ENCODE data around the gene CWC27.

CWC27 gene

GRCh38 chr5:65062469-65063083 is 293.8 kb downstream of the CWC27 start:
- DNase-seq (ENCODE audit: low read depth in 1 of 2, low spot score in 1 of 2) = no peak
- Histone ChIP-seq H3K4me3 (replicated peaks; ENCODE audit: insufficient read depth, low read length) (no peak overlapping the region), H3K27me3 (ENCODE audit: insufficient read depth, poor library complexity, severe bottlenecking) (no peaks in the 10 kb centered on the region), H3K27ac (replicated peaks) (no peak overlapping the region)
- no peak for TF ChIP-seq REST (IDR thresholded peaks at IDR 0.05; ENCODE audit: insufficient replicate concordance, low read depth)

- Histone ChIP-seq H3K27me3 (ENCODE audit: insufficient read depth, poor library complexity, severe bottlenecking) (no peaks in the 10 kb centered on the region), H3K4me3 (replicated peaks; ENCODE audit: insufficient read depth, low read length) (no peak overlapping the region), H3K27ac (replicated peaks) (no peak overlapping the region)
- no peak for DNase-seq (ENCODE audit: low read depth in 1 of 2, low spot score in 1 of 2)
- TF ChIP-seq POLR2AphosphoS5 (IDR thresholded peaks at IDR 0.05; ENCODE audit: low read depth) (no peak), REST (IDR thresholded peaks at IDR 0.05; ENCODE audit: insufficient replicate concordance, low read depth) (no peak), CTCF (IDR thresholded peaks at IDR 0.05; ENCODE audit: insufficient read depth, low read length) (no peak), SPI1 (IDR thresholded peaks at IDR 0.05; ENCODE audit: borderline replicate concordance, low read depth) (no peak), GABPA (IDR thresholded peaks at IDR 0.05; ENCODE audit: low read depth) (no peak)
These were observed 296.3 kb downstream of the CWC27 start for GRCh38 chr5:65065001-65065511.

- H3K27me3 ChIP-seq (ENCODE audit: insufficient read depth, poor library complexity, severe bottlenecking) = no peaks in the 10 kb centered on the region
- H3K27ac ChIP-seq (replicated peaks) = no peak overlapping the region
- TF ChIP-seq REST (IDR thresholded peaks at IDR 0.05; ENCODE audit: insufficient replicate concordance, low read depth) (no peak), CTCF (IDR thresholded peaks at IDR 0.05; ENCODE audit: insufficient read depth, low read length) (no peak), GABPA (IDR thresholded peaks at IDR 0.05; ENCODE audit: low read depth) (no peak), SPI1 (IDR thresholded peaks at IDR 0.05; ENCODE audit: borderline replicate concordance, low read depth) (no peak), POLR2AphosphoS5 (IDR thresholded peaks at IDR 0.05; ENCODE audit: low read depth) (no peak)
- H3K4me3 ChIP-seq (replicated peaks; ENCODE audit: insufficient read depth, low read length) = no peak overlapping the region
- no peak for DNase-seq (ENCODE audit: low read depth in 1 of 2, low spot score in 1 of 2)
These were observed 297.8 kb downstream of the CWC27 start for GRCh38 chr5:65066387-65067146.
